ENCODE data around the gene KYNU.

DNA sequence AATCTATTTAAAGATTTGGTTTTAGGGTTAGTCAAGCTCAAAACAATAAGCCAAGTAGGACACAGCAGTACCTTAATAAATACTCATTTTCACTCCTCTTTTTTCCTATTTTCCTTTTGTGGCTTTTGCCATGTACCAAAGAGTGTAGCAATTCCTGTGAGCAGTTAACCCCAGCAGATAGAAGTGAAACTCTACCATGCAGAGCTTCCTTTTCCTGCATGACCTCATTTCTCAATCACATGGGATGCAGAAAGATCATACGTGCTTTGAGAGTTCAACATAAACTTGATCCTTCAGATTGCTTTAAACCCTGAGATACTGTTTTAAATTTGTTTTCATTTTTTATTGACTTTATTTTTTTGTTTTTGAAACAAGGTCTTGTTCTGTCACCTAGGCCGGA, 152.7 kb downstream of the KYNU start:
- TF ChIP-seq POLR2A (IDR thresholded peaks at IDR 0.05): no peak
- TF ChIP-seq, protein P1, sequence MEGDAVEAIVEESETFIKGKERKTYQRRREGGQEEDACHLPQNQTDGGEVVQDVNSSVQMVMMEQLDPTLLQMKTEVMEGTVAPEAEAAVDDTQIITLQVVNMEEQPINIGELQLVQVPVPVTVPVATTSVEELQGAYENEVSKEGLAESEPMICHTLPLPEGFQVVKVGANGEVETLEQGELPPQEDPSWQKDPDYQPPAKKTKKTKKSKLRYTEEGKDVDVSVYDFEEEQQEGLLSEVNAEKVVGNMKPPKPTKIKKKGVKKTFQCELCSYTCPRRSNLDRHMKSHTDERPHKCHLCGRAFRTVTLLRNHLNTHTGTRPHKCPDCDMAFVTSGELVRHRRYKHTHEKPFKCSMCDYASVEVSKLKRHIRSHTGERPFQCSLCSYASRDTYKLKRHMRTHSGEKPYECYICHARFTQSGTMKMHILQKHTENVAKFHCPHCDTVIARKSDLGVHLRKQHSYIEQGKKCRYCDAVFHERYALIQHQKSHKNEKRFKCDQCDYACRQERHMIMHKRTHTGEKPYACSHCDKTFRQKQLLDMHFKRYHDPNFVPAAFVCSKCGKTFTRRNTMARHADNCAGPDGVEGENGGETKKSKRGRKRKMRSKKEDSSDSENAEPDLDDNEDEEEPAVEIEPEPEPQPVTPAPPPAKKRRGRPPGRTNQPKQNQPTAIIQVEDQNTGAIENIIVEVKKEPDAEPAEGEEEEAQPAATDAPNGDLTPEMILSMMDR (IDR thresholded peaks at IDR 0.05): no peak
- no peak for TF ChIP-seq EP300 (IDR thresholded peaks at IDR 0.05)
